ENCODE results near the gene S1PR1. TPM values are rescaled to one million over a fixed set of nuclear protein-coding genes. Genes with fewer than 3 reads are reported as not detected.
A peak's percentile ranks its signal among the peaks of the same experiment; 100 is the strongest.
"Not testable (repeated sequence)": the region's sequence is repeated elsewhere in the genome, so short reads cannot be mapped to it uniquely, and the experiment has no call there.

S1PR1 gene
- total RNA-seq, 1 experiment from 2014 or later = 0.03 TPM

DNA sequence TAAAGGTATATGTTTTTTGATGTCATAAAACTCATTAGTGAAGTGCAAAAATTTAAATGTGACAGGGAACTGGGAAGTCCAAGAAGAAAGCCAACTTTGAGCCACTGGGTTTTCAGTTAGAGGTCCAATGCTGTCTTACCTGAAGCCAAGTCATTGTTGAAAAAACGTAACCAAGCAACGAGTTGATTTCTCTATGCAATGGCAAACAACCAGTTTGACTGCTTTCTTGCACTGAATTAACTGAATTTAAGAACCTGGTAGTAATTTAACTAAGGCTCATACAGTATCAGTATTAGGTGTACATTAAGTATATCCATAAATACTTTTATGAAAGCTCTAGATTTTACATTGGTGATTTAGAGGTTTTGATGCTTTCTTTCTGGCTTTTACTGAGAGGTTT, 20.2 kb upstream of the S1PR1 start:
- in situ Hi-C loops (cut with HindIII; ENCODE audit: low pct_unique_long_range_greater_than_20kb, low sequenced_read_pairs) = no loop called here
- no peak for DNase-seq (ENCODE audit: low read depth, low spot score)

DNA sequence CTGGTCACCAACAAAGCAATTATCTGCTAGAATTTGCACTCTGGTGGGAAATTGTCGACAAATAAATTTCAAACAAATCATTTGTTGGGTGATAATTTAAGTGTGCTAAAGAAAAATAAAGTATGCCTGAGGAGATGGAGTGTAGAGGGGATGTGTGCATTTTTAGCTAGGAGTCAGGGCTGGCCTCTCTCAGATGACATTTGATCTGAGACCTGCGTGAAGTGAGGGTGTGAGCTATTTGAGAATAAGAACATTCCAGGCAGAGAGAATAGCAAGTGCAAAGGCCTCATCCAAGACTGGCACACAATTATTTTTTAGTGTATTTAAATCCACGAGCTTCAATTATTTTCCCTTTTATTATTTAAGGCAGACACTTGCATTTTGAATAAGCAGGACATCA, 19.7 kb upstream of the S1PR1 start:
- no peak for DNase-seq (ENCODE audit: low read depth, low spot score)
- in situ Hi-C loops (cut with HindIII; ENCODE audit: low pct_unique_long_range_greater_than_20kb, low sequenced_read_pairs) = no loop called here

DNA sequence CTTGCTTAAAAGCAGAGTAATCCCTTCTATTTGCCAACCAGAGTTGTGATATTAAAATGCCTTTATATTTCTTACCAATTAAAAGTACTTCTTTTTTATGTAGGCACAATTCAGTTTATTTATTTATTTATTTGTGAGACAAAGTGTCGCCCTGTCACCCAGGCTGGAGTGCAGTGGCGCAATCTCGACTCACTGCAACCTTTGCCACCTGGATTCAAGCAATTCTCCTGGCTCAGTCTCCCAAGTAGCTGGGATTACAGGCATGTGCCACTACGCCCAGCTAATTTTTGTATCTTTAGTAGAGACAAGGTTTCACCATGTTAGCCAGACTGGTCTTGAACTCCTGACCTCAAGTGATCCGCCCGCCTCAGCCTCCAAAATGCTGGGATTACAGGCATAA, 17.9 kb upstream of the S1PR1 start:
- in situ Hi-C loops (cut with HindIII; ENCODE audit: low pct_unique_long_range_greater_than_20kb, low sequenced_read_pairs); DNase-seq (ENCODE audit: low read depth, low spot score): not testable (repeated sequence)

DNA sequence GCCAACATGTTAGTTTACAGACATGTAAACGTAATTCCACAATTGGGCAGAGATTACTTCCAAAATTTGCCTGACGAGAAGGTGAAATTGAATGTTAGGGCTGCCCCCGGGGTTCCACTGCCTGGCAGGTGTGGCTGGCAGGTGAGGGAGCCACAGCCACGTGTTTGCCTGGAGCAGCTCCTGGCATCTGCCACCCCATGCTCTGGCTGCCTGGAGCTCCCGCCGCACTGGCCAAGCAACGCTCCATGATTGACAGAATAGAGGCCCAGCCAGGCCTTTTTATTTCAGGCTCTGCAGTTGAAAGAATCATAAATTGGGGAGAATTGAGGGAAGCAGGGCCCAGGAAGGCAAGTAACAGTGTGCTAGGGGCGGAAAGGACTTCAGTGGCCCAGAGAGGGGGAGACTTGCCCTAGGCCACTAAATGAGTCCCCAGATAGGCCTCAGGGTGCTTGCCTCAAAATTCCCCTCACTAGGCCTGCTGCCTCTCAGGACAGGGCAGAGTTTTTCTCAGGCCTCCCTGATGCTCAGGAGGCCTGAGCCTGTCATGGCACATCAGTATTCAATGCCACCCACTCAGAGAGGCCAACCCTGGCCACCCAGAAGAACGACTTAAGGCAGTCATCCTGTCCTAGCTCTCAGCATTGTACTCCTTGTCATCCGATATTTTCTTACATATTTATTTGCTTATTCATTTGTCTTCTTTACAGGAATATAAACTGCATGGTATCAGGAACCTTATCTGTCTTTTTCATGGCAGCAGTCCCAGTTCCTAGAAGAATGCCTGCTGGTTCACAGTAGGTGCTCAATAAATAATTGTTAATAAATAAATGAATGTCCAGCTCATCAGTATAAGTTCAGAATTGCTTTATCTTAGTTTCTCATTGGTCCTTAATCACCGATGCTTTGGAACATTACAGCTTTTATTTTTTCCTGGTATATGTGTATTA, 16.6 kb upstream of the S1PR1 start:
- no peak for DNase-seq (ENCODE audit: low read depth, low spot score)
- in situ Hi-C loops (cut with HindIII; ENCODE audit: low pct_unique_long_range_greater_than_20kb, low sequenced_read_pairs) = no loop called here

DNA sequence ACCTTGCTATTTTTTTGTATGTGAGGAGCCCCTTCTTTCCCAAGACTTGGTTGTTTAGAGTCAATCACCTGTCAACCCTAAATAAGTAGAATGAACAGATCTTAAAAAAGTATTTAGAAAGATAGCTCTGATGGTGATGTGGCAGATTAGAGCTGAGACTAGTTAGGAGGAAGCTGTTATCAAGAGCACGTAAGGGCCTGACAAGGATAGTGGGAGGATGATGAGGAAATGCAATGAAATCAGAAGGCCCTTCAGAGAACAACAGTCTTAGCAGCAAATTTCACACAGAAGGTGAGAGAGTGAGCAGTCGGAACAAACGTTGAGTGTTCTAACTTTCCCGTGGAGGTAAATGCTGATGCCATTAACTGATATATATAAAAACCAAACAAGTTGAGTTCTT, 15.9 kb upstream of the S1PR1 start:
- in situ Hi-C loops (cut with HindIII; ENCODE audit: low pct_unique_long_range_greater_than_20kb, low sequenced_read_pairs) = no loop called here
- no peak for DNase-seq (ENCODE audit: low read depth, low spot score)

DNA sequence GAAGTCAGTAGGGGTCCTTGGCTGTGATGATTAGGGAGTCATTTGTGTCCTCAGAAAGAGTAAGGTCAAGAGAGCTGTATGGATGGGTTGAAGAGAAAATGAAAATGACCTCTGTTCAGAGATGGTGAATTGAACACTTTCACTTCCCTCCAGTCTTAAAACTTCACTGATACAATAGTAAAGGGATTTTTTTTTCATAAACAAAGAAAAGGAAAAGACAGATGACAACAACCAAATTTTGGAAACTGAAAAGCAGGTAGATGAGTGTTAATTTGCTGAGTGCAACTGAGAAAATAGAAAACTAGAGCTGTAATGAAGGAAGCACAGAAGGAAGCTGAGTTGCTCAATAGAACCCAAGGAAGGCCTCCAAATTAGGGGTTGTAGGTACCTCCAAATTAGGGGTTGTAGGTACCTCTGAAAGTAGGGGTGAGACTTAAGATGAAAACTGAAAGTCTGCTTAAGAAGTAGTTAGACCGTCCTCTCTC, 14.8 kb upstream of the S1PR1 start:
- DNase-seq (ENCODE audit: low read depth, low spot score) = no peak
- in situ Hi-C loops (cut with HindIII; ENCODE audit: low pct_unique_long_range_greater_than_20kb, low sequenced_read_pairs) = no loop called here

DNA sequence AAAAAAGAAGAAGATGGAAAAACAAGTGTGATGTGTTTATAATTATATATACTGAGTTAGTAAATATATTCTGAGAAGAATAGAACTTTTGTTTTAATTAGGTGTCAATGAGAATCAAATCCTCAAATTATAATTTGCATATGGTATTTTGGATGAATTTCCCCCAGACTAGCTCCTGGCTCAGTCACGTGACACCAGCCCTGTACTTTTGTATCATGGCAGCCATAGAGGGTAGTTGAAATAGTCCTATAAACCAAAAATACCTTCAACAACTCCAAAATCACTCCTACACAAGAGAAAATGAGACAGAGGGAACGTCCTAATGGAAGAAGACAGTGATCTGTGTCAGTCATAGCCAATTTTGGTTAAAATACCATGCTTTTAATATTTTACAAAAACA, 9.0 kb upstream of the S1PR1 start:
- in situ Hi-C loops (cut with HindIII; ENCODE audit: low pct_unique_long_range_greater_than_20kb, low sequenced_read_pairs) = no loop called here
- no peak for DNase-seq (ENCODE audit: low read depth, low spot score)

DNA sequence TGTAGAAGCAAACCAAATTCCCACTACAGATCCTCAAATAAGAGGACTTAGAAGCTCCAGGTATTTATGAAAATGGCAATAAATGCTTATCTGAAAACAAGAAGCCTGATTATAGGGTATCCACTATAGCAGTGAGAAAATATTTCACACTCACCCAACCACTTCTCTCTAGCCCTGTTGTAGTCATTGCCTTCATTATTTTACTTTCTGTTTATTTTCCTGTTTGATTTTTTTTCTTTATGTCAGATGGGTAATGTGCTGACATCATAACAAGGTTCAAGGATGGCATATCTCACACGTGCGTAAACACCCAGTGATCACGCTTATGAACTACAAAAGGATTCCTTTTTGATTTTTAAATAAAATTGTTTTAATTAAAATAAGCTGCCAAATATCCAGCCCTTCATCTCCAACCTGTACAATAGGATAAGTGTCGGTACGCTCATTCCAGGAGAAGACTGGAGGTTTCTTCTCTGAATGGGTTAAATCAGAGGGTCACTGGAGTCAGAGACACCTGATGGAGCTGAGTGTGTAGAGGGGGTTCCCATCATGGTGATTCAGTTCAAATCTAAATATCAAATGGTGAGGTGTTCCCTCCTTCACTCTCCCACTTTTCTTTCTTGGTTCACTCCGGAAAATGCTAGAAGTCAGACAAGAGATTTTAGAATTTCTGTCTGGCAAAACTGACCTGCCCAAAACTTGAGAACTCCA, 8.2 kb upstream of the S1PR1 start:
- no peak for DNase-seq (ENCODE audit: low read depth, low spot score)
- in situ Hi-C loops (cut with HindIII; ENCODE audit: low pct_unique_long_range_greater_than_20kb, low sequenced_read_pairs) = no loop called here

DNA sequence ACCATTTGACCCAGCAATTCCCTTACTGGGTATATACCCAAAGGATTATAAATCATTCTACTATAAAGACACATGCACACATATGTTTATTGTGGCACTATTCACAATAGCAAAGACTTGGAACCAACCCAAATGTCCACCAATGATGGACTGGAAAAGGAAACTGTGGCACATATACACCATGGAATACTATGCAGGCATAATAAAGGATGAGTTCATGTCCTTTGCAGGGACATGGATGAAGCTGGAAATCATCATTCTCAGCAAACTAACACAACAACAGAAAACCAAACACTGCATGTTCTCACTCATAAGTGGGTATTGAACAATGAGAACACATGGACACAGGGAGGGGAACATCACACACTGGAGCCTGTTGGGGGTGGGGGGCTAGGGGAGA, 4.6 kb upstream of the S1PR1 start:
- in situ Hi-C loops (cut with HindIII; ENCODE audit: low pct_unique_long_range_greater_than_20kb, low sequenced_read_pairs); DNase-seq (ENCODE audit: low read depth, low spot score): not testable (repeated sequence)

DNA sequence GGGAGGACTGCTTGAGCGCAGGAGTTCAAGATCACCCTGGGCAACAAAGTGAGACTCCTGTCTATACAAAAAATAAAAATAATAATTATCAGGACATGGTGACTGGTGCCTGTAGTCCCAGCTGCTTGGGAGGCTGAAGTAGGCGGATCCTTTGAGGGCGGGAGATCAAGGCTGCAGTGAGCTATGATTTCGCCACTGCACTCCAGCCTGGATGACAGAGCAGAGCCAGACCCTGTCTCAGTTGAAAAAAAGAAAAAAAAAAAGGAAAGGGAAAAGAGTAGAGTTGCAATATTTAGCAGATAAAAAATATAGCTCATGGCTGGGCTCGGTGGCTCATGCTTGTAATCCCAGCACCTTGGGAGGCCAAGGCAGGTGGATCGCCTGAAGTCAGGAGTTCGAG, 3.3 kb upstream of the S1PR1 start:
- DNase-seq (ENCODE audit: low read depth, low spot score) = no peak
- in situ Hi-C loops (cut with HindIII; ENCODE audit: low pct_unique_long_range_greater_than_20kb, low sequenced_read_pairs) = no loop called here

DNA sequence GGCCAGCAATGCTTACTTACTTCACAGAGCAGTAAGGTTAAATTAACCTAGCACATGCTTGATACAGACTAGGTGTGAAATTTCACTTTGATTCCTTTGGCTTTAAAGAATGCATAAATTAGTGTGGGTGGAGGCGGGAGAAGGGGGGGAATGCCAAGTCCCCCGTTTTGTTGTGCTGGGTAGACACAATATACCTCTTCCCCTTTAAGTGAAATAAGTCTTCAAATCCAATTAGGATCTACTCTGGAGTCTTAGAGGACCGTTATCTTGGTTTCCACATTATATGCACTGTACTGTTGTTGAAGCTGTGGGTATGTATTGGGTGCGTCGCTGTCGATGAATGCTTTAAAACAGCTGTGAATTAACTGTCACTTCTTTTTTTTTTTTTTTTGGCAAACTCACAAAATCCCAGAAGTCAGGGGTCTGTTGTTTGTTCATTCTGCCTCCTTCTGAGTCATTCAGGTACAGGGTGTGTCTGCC, 1.6 kb upstream of the S1PR1 start:
- in situ Hi-C loops (cut with HindIII; ENCODE audit: low pct_unique_long_range_greater_than_20kb, low sequenced_read_pairs) = no loop called here

DNA sequence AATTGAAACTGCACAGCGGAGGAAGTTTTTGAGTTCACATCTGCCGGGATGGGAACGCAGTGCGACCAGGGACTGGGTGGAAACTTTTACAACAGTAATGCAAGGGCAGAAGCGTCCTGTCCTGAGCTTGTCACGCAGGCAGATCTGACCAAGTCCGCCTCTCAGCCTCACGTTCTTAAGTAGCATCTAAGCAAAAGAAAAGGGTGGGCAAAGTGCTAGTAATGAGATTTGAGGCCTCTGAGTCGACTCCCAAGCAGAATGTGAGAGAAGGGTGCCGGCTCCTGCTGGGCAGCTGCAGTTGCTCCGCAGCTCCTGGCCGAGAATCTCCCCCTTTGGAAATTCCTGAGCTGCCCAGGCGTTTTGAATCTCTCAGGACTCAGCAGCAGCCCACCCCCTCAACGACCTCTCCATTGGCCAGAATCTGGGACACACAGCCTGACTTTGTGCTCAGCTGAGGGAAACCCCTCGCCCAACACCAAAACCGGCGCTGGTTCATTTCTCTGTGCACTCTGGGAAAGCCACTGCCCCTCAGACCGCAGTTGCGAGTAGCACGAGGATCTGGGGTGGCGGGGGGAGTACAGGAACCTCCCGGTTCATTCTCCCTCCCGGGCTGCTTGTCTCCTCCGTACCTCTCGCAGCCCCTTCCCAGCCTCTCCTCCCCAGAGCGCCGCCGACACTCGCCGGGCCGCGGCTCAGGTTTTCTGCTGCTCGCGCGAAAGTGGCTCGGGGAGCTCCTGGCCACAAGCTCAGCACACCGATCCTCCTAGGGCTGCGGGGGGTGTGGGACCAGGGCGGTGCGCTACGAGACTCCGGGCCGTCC, 913 bp upstream of the S1PR1 start:
- in situ Hi-C loops (cut with HindIII; ENCODE audit: low pct_unique_long_range_greater_than_20kb, low sequenced_read_pairs) = no loop called here
- DNase-seq (ENCODE audit: low read depth, low spot score) = no peak

More for the DNA sequence above, 1.6 kb upstream of the S1PR1 start:
- no peak for DNase-seq (ENCODE audit: low read depth, low spot score)

DNA sequence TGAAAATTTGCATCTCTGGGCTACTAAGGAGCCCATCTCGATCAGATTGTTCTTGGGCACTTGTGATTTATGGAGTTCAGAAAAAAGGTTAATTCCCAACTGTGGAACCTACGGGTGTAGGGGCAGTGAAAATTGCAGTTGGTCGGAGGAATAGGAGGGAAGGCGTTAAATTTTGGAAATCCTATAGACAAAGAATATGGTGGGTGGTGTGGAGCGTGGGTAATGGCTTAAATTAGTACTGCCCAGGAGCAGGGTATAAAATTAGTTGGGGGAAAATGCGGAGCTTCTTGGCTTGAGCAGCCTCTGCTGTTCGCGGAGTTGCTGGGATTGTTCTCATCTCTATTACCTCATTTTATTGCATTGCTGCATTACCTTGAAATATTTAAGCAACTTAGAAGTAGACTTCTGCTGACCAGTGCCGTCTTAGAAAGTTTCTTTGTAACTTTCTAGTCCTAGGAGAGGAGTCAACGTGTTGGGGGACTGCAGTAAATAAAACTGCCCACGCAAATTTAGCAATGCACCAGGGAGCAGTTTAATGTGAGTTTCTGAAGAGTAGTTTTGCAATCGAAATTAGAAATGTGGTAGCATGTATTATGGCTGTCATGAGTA, 514 bp downstream of the S1PR1 start:
- no peak for DNase-seq (ENCODE audit: low read depth, low spot score)
- in situ Hi-C loops (cut with HindIII; ENCODE audit: low pct_unique_long_range_greater_than_20kb, low sequenced_read_pairs) = no loop called here

DNA sequence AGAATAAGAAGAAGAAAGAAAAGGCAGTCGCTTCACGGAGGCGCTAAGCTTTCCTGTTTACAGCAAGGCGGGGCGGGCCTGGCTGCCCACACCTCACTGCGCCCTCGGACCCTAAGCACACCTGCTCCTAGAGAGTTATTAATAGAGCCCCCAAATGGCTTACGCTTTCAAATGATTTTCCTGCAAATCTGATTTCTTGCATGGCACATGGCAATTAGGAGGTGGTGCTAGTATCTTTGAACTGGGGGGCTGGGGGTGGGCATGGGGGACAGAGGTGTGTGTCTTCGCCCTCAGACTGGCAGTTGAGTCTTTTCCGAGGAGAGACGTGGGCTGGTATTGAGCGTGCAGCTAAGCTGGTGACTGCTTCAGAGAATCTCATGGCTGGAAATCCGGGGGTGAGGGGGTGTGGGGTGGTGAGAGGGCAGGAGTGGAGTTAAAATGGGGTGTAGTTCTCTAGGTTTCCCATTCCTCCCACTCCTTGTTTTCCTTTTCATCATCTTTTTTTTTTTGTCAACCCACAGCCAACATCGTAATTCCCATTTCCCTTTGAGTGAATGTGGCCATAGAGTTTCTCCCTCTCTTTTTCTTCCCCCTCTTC, 1.3 kb downstream of the S1PR1 start:
- in situ Hi-C loops (cut with HindIII; ENCODE audit: low pct_unique_long_range_greater_than_20kb, low sequenced_read_pairs) = no loop called here
- DNase-seq (ENCODE audit: low read depth, low spot score) = no peak

DNA sequence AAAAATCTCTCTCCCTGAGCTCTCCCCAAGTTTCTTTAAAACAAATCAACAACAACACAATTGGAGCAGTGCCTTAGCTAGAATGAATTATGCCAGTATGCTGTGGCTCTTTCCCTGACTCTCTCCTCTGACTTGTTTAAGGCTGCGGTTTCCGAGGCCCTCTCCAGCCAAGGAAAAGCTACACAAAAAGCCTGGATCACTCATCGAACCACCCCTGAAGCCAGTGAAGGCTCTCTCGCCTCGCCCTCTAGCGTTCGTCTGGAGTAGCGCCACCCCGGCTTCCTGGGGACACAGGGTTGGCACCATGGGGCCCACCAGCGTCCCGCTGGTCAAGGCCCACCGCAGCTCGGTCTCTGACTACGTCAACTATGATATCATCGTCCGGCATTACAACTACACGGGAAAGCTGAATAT, 1.9 kb downstream of the S1PR1 start:
- in situ Hi-C loops (cut with HindIII; ENCODE audit: low pct_unique_long_range_greater_than_20kb, low sequenced_read_pairs) = no loop called here
- DNase-seq (ENCODE audit: low read depth, low spot score) = peak; percentile 86

DNA sequence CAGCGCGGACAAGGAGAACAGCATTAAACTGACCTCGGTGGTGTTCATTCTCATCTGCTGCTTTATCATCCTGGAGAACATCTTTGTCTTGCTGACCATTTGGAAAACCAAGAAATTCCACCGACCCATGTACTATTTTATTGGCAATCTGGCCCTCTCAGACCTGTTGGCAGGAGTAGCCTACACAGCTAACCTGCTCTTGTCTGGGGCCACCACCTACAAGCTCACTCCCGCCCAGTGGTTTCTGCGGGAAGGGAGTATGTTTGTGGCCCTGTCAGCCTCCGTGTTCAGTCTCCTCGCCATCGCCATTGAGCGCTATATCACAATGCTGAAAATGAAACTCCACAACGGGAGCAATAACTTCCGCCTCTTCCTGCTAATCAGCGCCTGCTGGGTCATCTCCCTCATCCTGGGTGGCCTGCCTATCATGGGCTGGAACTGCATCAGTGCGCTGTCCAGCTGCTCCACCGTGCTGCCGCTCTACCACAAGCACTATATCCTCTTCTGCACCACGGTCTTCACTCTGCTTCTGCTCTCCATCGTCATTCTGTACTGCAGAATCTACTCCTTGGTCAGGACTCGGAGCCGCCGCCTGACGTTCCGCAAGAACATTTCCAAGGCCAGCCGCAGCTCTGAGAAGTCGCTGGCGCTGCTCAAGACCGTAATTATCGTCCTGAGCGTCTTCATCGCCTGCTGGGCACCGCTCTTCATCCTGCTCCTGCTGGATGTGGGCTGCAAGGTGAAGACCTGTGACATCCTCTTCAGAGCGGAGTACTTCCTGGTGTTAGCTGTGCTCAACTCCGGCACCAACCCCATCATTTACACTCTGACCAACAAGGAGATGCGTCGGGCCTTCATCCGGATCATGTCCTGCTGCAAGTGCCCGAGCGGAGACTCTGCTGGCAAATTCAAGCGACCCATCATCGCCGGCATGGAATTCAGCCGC, 2.5 kb downstream of the S1PR1 start:
- in situ Hi-C loops (cut with HindIII; ENCODE audit: low pct_unique_long_range_greater_than_20kb, low sequenced_read_pairs) = no loop called here
- DNase-seq (ENCODE audit: low read depth, low spot score) = no peak

All from SK-MEL-5 (cell line).